BLaER1 (cell line): Measurements from ENCODE around the gene MLLT6.
A peak's percentile ranks its signal among the peaks of the same experiment; 100 is the strongest.

Source experiments
- H3K27ac ChIP-seq: shearing (Covaris generic); formaldehyde crosslinking; 2 replicates; pipeline ENCODE4 v1.8.1; 2022
- H3K27me3 ChIP-seq: shearing (Covaris generic); formaldehyde crosslinking; 2 replicates; pipeline ENCODE4 v1.8.1; 2022
- H3K36me3 ChIP-seq: shearing (Covaris generic); formaldehyde crosslinking; 2 replicates; pipeline ENCODE4 v1.8.1; 2022
- H3K4me1 ChIP-seq: shearing (Covaris generic); formaldehyde crosslinking; 2 replicates; pipeline ENCODE4 v1.8.1; 2022
- H3K4me2 ChIP-seq: shearing (Covaris generic); formaldehyde crosslinking; 2 replicates; pipeline ENCODE4 v1.8.1; 2022
- H3K4me3 ChIP-seq: shearing (Covaris generic); formaldehyde crosslinking; 2 replicates; pipeline ENCODE4 v1.8.1; 2022
- H3K9ac ChIP-seq: shearing (Covaris generic); formaldehyde crosslinking; 2 replicates; pipeline ENCODE4 v1.8.1; 2022
- H3K9me3 ChIP-seq: shearing (Covaris generic); formaldehyde crosslinking; 2 replicates; pipeline ENCODE4 v1.8.1; 2022
- H4K20me1 ChIP-seq: shearing (Covaris generic); formaldehyde crosslinking; 2 replicates; pipeline ENCODE4 v1.8.1; 2022
- Cebpa-rat ChIP-seq: shearing (Covaris generic); IDR thresholded peaks from 2 replicates; pipeline ENCODE4 v1.8.1; 2022

Gene MLLT6

DNA sequence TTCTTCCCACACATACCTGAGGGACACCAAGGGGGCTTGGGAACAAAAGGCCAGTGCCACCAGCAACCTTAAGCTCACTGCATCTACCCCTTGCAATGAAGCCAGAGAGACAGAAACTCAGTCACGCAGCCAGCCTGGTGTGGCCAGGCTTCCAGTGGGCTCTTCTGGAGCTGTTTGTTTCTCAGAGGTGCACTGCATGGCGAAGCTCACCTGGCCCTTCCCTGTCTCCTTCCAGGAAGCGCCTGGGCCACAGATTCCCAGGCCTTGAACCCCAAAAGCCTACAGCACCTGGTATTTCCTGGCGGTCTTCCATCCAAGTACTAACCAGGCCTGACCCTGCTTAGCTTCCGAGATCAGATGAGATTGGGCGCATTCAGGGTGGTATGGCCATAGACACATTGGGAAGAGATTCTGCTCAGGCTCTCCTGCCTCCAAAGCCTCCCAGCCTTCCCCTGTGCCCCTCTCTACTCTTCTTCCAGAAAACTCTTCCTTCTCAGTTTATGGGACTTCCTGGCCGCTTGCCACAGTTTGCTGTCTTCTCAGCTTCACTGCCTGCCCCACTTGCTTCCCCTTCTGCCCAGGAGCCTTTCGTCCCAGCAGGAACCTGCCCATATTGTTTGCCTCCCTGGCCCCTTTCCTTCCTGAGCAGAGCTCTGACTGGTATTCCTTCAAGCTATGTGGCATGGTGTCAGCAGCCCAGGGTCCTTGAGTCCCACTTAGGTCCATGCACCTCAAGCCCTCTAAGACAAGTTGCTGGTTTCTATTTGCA lies 26.6 kb downstream of the MLLT6 start:
- no peaks in the 10 kb centered on the region for H3K27me3 ChIP-seq
- peaks cover 35% of the 10 kb centered on the region for H3K36me3 ChIP-seq
- peaks cover 49% of the 10 kb centered on the region for H4K20me1 ChIP-seq
- peak overlapping the region; percentile 76 for H3K9ac ChIP-seq
- H3K4me1 ChIP-seq: peaks cover 90% of the 10 kb centered on the region
- no peaks in the 10 kb centered on the region for H3K9me3 ChIP-seq
- peak overlapping the region; percentile 94 for H3K4me2 ChIP-seq
- TF ChIP-seq Cebpa-rat: no peak
- H3K4me3 ChIP-seq: peak overlapping the region; percentile 72
- peak overlapping the region; percentile 82 for H3K27ac ChIP-seq

- Histone ChIP-seq H3K27me3 (no peaks in the 10 kb centered on the region), H3K36me3 (peaks cover 29% of the 10 kb centered on the region), H3K4me2 (peak overlapping the region; percentile 94), H3K4me3 (no peak overlapping the region), H3K4me1 (peaks cover 83% of the 10 kb centered on the region), H4K20me1 (peaks cover 49% of the 10 kb centered on the region), H3K9me3 (no peaks in the 10 kb centered on the region), H3K9ac (peak overlapping the region; percentile 76), H3K27ac (peak overlapping the region; percentile 82; the same call in 1 of the 2 replicates)
- TF ChIP-seq Cebpa-rat: no peak
Observed at GRCh38 chr17:38732376-38733281, 27.6 kb downstream of the MLLT6 start.

DNA sequence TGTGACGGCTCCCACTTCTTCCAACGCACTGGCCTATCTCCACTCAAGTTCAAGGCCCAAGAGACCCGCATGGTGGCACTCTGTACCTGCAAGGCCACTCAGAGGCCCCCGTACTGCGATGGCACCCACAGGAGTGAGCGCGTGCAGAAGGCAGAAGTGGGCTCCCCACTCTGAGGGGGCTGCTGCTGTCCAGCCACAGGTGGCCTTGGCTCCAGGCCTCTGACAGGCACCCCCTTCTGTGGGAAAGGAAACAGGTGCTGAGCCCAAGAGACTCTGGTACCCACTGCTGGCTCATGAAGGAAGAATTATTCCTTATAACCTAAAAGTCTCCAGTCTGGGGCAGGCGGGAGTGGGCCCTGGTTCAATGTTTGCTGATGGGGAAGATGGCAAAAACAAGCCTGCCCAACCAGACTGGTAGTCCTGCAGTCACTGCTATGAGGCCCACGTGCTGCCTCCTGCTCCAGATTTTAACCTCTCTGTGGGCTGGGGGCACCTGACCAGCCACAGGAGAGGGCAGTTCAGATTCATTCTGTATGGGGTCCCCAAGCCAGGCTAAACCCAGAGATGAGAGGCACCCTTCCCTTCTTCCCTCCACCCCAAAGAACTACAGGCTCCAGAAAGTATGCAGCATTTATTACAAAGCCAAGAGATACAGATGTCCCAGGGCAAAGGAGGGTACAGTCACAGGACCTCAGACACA lies 28.4 kb downstream of the MLLT6 start:
- peaks cover 33% of the 10 kb centered on the region for H3K36me3 ChIP-seq
- TF ChIP-seq Cebpa-rat: no peak
- H3K4me2 ChIP-seq: peak overlapping the region; percentile 42
- H3K27ac ChIP-seq: 0 out of 2 replicates have a peak overlapping the region, but pooled peaks have one; percentile 8
- no peak overlapping the region for H3K4me3 ChIP-seq
- H3K9me3 ChIP-seq: no peaks in the 10 kb centered on the region
- 0 out of 2 replicates have a peak overlapping the region, but pooled peaks have one; percentile 22 for H3K9ac ChIP-seq
- H3K27me3 ChIP-seq: no peaks in the 10 kb centered on the region
- H3K4me1 ChIP-seq: peaks cover 83% of the 10 kb centered on the region
- H4K20me1 ChIP-seq: peaks cover 49% of the 10 kb centered on the region

- Histone ChIP-seq H4K20me1 (peaks cover 49% of the 10 kb centered on the region), H3K4me1 (peaks cover 79% of the 10 kb centered on the region), H3K4me3 (no peak overlapping the region), H3K27me3 (no peaks in the 10 kb centered on the region), H3K27ac (no peak overlapping the region), H3K4me2 (peak overlapping the region; percentile 42), H3K9me3 (no peaks in the 10 kb centered on the region), H3K9ac (no peak overlapping the region), H3K36me3 (peaks cover 42% of the 10 kb centered on the region)
- no peak for TF ChIP-seq Cebpa-rat
Observed at GRCh38 chr17:38733982-38734973, 29.2 kb downstream of the MLLT6 start.

GRCh38 chr17:38735161-38735997 lies 30.3 kb downstream of the MLLT6 start:
- Histone ChIP-seq H3K4me1 (peaks cover 81% of the 10 kb centered on the region), H3K4me2 (peak overlapping the region; percentile 45), H3K9ac (peak overlapping the region; percentile 29; the same call in 1 of the 2 replicates), H4K20me1 (peaks cover 49% of the 10 kb centered on the region), H3K27me3 (no peaks in the 10 kb centered on the region), H3K4me3 (no peak overlapping the region), H3K36me3 (peaks cover 48% of the 10 kb centered on the region), H3K9me3 (no peaks in the 10 kb centered on the region), H3K27ac (0 out of 2 replicates have a peak overlapping the region, but pooled peaks have one; percentile 13)
- no peak for TF ChIP-seq Cebpa-rat

DNA sequence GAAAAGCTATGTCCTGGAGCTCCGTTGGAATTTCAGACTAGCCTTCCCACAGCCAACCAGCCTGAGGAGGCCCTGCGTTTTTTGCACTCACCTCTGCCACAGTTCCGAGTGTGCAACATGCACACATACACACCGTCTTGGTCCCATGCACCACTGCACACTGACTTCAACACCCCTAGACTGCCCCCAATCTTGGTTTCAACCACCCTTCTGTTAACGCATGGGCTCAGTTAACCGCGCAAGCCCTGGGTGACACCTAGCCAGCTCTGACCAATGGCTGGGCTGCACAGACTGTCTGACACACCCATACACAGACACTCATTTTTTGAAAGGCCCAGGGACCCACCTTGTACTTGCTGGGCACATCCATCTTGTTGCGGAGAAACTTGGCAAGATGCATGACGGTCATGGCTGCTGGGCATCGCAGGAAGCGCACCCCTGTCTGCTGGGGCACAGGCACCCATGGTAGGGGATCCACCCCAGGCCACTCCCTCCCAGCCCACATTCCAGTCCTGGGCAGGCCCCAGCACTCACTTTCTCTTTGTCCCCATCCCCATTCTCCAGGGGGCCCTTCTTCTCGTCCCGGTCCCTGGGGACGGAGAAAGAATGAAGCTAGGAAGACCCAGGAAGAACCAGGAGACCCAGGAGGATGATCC lies 33.1 kb downstream of the MLLT6 start:
- H3K4me3 ChIP-seq: no peak overlapping the region
- H3K4me1 ChIP-seq: peaks cover 82% of the 10 kb centered on the region
- H3K9me3 ChIP-seq: no peaks in the 10 kb centered on the region
- H3K27me3 ChIP-seq: no peaks in the 10 kb centered on the region
- H3K9ac ChIP-seq: no peak overlapping the region
- H3K4me2 ChIP-seq: peak overlapping the region; percentile 60
- H3K36me3 ChIP-seq: peaks cover 43% of the 10 kb centered on the region
- TF ChIP-seq Cebpa-rat: no peak
- peaks cover 46% of the 10 kb centered on the region for H4K20me1 ChIP-seq
- H3K27ac ChIP-seq: no peak overlapping the region

DNA sequence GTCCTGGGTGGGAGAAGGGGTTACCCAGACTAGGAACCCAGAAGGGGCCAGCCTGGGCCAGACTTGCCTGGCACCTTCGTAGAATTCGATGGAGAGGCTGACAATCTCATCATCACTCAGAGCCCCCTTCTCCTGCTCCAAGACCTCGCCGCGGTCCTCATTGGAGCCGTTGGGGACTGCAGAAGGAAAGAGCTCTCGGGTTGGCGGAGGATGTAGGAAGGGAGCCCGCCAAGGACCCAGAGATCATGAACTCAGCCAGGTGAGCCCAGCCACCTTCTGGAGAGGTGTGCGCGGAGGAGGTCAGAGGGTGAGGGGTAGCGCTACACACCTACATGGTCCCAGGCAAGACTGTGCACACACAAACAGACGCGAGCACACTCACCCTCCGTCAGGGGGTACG lies 33.6 kb downstream of the MLLT6 start:
- Histone ChIP-seq H3K4me2 (peak overlapping the region; percentile 60; the same call in 1 of the 2 replicates), H3K4me3 (no peak overlapping the region), H3K36me3 (peaks cover 37% of the 10 kb centered on the region), H3K9ac (no peak overlapping the region), H3K27me3 (no peaks in the 10 kb centered on the region), H3K4me1 (peaks cover 82% of the 10 kb centered on the region), H3K9me3 (no peaks in the 10 kb centered on the region), H4K20me1 (peaks cover 40% of the 10 kb centered on the region), H3K27ac (no peak overlapping the region)
- no peak for TF ChIP-seq Cebpa-rat
